Activated naive CD4-positive, alpha-beta T cell (primary cell): Measurements from ENCODE around the gene CTAGE9.
"Not testable (repeated sequence)": the region's sequence is repeated elsewhere in the genome, so short reads cannot be mapped to it uniquely, and the experiment has no call there.

Experiments
- DNase-seq, 4 experiments: peaks; one replicate each; lab custom pipeline; 2025; lab: John Stamatoyannopoulos, UW

Gene CTAGE9

GRCh38 chr6:131710917-131711316, at the start of gene CTAGE9:
Gene CTAGE9, minus strand, starts transcription at chr6:131711017. Its CDS starts 0 bp downstream, at chr6:131711017.
- DNase-seq: not testable (repeated sequence)

- DNase-seq: no peak
Observed at GRCh38 chr6:131758920-131759319, 48.1 kb upstream of the CTAGE9 start.

DNA sequence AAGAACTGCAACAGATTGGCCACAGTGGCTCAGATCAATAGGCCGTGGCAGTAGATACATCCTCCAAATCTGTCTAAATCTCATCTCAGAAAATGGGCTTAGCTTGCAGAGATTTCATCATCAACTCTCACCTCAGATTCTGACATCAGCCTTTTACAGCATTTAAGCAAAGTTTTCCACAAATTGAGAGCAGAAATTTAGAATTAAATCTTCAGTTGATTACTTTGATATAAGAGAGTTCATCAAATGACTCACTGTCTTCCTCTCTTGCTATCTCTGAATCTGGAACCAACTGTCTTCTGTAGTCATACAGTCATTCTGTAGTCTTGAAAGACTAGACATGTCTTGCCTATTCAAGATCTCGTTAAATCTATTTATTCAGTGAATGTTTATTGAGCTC, 45.2 kb upstream of the CTAGE9 start:
- DNase-seq: no peak

DNA sequence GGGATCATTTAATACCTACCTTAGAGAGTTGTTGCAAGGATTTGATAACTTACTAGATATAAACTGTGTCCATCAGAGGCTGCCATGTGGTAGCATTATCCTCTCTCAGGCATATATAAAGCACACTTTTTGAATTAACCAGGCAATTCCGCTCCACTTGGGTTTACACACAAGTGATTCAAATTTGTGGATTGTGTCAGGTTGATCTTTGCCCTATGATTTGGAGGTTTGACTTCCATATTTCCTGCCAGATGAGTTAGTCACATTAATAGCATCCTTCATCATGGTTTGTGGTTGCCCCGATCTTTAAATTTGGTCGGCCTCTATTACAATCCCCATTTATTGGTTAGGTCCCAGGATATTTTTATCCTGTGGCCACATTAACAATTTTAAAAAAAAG, 44.8 kb upstream of the CTAGE9 start:
- DNase-seq: no peak

GRCh38 chr6:131754715-131755567, 44.1 kb upstream of the CTAGE9 start:
- no peak for DNase-seq

GRCh38 chr6:131754088-131754487, 43.3 kb upstream of the CTAGE9 start:
- no peak for DNase-seq

DNA sequence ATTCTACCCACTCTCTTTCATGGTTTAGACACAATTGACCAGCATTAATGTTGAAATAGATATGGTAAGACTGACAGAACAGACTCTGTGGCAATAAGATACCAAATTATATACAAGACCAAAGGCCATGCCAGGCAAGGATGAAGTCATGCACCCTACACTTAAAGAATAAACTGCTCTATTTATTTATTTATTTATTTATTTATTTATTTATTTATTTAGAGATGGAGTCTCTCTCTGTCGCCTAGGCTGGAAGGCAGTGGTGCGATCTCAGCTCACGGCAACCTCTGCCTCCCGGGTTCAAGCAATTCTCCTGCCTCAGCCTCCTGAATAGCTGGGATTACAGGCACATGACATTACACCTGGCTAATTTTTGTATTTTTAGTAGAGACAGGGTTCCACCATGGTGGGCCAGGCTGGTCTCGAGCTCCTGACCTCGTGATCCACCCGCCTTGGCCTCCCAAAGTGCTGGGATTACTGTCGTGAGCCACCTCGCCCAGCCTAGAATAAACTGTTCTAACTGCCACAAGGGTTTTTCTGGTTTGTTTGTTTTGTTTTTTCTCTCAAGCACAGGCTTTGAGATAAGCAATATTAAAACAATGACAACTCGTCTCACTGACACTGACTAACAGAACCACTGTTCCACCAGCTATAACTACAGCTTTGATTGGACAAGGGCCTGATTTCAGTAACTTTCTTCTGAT, 40.3 kb upstream of the CTAGE9 start:
- not testable (repeated sequence) for DNase-seq

GRCh38 chr6:131749023-131749422, 38.2 kb upstream of the CTAGE9 start:
- DNase-seq: no peak

GRCh38 chr6:131747821-131748353, 37.1 kb upstream of the CTAGE9 start:
- DNase-seq: no peak

- no peak for DNase-seq
Observed at GRCh38 chr6:131745476-131745875, 34.7 kb upstream of the CTAGE9 start.

- DNase-seq: no peak
Observed at GRCh38 chr6:131744432-131745287, 33.8 kb upstream of the CTAGE9 start.

DNA sequence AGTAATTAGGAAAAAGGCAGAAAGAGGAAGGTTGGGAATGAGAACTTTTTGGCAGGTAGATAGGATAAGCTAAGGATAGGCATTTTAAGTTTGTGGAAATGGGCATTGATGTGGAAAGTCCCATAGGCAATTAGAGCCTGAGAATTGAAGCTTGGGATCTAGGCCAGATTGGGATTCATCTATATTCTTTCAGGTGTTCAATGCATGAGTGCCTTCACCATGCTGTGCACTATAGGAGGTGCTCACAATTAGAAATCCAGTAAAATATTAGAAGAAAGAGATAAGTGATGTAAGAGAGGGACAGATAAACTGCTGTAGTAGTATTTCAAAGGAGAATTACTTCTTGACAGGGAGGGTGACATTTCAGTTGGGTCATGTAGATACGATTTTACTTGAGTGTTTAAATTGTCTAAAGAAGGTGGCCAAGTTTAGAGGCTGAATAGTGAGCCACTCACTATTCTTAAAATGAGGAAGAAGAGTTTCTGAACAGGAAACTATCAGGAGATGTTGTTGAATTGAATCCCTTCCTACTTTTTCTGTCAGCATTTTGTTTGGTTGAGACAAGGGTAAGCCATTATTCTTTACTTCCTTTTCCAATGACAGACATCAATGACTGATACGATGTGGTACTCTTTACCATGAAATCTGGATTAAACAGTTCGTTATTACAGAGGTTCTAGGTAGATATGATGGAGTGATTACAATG, 31.0 kb upstream of the CTAGE9 start:
- no peak for DNase-seq

GRCh38 chr6:131740161-131740560, 29.3 kb upstream of the CTAGE9 start:
- DNase-seq: no peak

DNA sequence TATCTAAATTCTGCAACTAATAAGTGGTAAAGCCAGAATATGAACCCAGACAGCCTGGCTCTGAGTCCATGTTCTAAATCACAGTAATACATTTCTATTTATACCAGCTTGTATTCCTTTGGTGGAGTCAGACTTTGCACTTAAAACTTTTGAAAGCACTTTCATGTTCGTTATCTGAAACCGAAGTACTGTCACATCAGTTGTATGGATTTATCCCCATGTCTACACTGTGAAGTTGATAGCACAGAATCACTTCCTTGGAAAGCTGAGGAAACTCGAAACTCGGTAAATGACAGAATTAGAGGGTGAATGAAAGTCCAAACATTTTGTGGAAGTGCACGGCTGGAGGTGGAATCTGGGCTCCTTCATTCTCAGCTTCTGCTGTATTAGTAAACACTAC, 28.3 kb upstream of the CTAGE9 start:
- no peak for DNase-seq

DNA sequence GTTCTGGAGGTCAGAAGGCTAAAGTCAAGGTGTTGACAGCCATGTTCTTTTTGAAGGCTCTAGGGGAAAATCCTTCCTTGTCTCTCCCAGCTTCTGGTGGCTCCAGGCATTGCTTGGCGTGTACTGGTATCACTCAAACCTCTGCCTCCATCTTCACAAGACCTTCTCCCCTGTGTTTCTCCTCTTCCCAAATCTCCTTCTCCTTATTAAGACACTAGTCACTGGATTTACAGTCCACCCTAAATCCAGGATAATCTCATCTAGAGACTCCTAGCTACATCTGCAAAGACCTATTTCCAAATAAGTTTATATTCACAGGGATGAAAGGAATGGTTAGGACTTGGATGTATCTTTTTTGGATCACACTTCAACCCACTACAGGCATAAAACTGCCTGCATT, 26.0 kb upstream of the CTAGE9 start:
- DNase-seq: no peak

DNA sequence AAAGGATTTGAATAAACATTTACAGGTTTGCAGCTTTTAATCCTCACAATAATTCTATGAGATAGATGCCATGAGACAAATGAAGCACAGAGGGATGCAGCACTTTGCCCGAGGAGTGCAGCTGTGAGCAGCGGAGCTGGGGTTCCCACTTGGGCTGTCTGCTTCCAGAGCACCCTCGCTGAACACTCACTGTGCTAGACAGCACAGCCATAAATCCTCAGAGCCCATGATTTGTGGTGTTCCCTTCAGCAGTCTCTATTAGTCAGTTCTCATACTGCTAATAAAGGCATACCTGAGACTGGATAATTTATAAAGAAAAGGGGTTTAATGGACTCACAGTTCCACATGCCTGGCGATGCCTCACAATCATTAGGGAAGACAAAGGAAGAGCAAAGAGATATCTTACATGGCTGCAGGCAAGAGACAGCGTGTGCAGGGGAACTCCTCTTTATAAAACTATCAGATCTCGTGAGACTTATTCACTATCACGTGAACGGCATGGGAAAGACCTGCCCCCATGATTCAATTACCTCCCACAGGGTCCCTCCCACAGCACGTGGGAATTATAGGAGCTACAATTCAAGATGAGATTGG, 25.3 kb upstream of the CTAGE9 start:
- no peak for DNase-seq

GRCh38 chr6:131733376-131734016, 22.7 kb upstream of the CTAGE9 start:
- DNase-seq: no peak

DNA sequence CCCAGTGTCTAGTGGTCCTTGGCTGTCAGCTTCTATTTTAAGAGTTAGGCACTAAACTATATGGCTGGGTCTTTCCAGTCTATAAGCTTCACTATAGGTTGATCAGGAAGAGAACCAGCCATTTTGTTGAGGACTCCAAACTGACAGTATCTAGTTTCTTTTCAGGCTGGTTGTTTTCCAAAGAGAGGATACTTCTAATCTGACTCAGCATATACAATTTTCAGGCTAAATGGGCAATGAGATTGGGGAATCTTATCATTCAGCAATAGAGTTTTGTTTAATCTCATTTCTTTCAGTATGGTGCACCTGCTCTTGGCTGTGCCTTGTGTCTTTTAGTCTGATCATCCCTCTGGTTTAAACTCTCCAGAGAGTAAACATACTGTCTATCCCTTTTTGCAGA, 20.4 kb upstream of the CTAGE9 start:
- no peak for DNase-seq

GRCh38 chr6:131730264-131730663, 19.4 kb upstream of the CTAGE9 start:
- DNase-seq: no peak

DNA sequence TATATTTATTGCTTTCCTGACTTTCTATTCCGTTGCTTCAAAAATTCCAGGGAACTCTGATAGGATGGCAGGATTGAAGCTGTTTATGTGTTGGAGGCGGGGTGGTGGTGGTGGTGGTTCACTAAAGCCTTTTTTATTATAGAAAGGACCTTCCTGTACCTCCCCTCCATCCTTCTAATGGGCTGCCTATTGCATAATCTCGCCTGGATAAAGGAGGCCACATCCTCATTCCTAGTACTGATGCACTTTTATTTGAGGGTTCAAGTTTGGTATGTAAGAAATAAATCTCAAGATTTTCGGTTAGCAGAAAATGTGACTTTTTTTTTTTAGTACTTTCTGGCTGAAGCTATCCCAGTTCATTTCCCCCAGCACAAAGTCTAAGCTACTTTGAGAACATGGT, 18.7 kb upstream of the CTAGE9 start:
- DNase-seq: no peak
